Esophagus squamous epithelium (tissue), 5 donors: ENCODE measurements around the gene ZNF138. TPM values are rescaled to one million over a fixed set of nuclear protein-coding genes. Genes with fewer than 3 reads are reported as not detected.
"Not testable (repeated sequence)": the region's sequence is repeated elsewhere in the genome, so short reads cannot be mapped to it uniquely, and the experiment has no call there.

Source experiments
- DNase-seq: peaks from one replicate; lab custom pipeline; 2025; lab: John Stamatoyannopoulos, UW
- H3K27ac ChIP-seq, 4 donors: fragments of 200-600 bp; sonication (generic); one replicate each; pipeline ENCODE4 v1.5.1; 2016 to 2019; ENCODE audit warnings: mild to moderate bottlenecking in 1 of 4
- H3K27me3 ChIP-seq, 4 donors: fragments of 200-600 bp; sonication (generic); 1 replicate in 3 of 4; 2 replicates in 1 of 4; pipeline versions ENCODE4 v1.5.1 to v1.6.0; 2017 to 2021; ENCODE audit warnings: antibody characterized with exemption in 1 of 4
- H3K36me3 ChIP-seq, 3 donors: fragments of 200-600 bp; sonication (generic); one replicate each; pipeline ENCODE4 v1.5.1; 2016 to 2019
- H3K4me1 ChIP-seq, 3 donors: fragments of 200-600 bp; sonication (generic); one replicate each; pipeline ENCODE4 v1.5.1; 2017 to 2019
- H3K4me3 ChIP-seq, 4 donors: fragments of 200-600 bp; sonication (generic); 1 replicate in 3 of 4; 2 replicates in 1 of 4; pipeline ENCODE4 v1.5.1; 2016 to 2019; ENCODE audit warnings: mild to moderate bottlenecking in 2 of 4, moderate library complexity in 1 of 4
- H3K9me3 ChIP-seq, 3 donors: fragments of 200-600 bp; sonication (generic); one replicate each; pipeline ENCODE4 v1.5.1; 2016 to 2019
- POLR2A ChIP-seq, 4 donors: fragments of 450-650 bp; IDR thresholded peaks; one replicate each; pipeline ENCODE4 v1.6.1; 2017; ENCODE audit warnings: antibody characterized with exemption in 4 of 4, mild to moderate bottlenecking in 4 of 4, moderate library complexity in 3 of 4
- WGBS, 2 donors: methylation state at CpG; one replicate each; pipeline ENCODE4 v1.1.5; 2018; 5-methylcytosine and 5-hydroxymethylcytosine counted together
- intact Hi-C: fragments of 100-400 bp; cut with DNase I; formaldehyde crosslinking; loops from one replicate; pipeline ENCODE4 v1.15.0; 2022
- total RNA-seq, 4 donors: library from RNA; depleted of rRNA; stranded (reverse); fragments of >200 nt; gene quantifications; one replicate each; pipeline ENCODE4 v1.1.0, GENCODE V29; 2016
- TF ChIP-seq, protein P1 (sequence below), 6 experiments: fragments of 450-650 bp in 4 of 6; fragments of 200-600 bp in 2 of 6; sonication (generic) in 2 of 6; IDR thresholded peaks; one replicate each; pipeline ENCODE4 v1.5.1; 2016 to 2019; ENCODE audit warnings: antibody characterized with exemption in 6 of 6, mild to moderate bottlenecking in 4 of 6, moderate library complexity in 4 of 6
- donor health status: DM: yes; HTN: yes; CAD: no.

Gene ZNF138
- total RNA-seq, 4 donors from 2014 or later, result 7.2 to 14.0 (median 12.1) TPM

DNA sequence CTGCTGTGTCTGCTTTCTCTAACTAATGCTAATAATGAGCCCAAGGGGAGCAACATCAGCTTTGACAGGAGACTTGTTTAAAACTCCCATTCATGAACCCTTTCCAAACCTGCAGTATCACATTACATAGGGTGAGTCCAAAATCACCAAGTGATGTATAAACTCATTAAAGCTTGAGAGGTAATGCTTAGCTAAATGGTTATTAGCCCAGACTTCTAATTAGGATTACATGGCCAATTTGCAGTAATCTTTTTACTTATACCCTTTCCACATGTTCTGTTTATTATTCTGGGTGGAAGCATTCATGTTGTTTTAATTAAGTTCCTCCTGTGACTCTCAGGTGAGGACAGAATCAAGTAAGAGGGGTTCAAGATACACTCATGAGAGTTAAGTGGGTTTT, 17.5 kb downstream of the ZNF138 start:
- Histone ChIP-seq H3K4me3 (no peak overlapping the region), H3K27me3 (no peaks in the 10 kb centered on the region), H3K9me3 (no peaks in the 10 kb centered on the region), H3K36me3 (peaks cover 0 to 31% (median 0%) of the 10 kb centered on the region in 3 donors), H3K4me1 (no peaks in the 10 kb centered on the region), H3K27ac (no peak overlapping the region)
- DNase-seq, result no peak
- intact Hi-C loops, result no loop called here
- TF ChIP-seq, protein P1, sequence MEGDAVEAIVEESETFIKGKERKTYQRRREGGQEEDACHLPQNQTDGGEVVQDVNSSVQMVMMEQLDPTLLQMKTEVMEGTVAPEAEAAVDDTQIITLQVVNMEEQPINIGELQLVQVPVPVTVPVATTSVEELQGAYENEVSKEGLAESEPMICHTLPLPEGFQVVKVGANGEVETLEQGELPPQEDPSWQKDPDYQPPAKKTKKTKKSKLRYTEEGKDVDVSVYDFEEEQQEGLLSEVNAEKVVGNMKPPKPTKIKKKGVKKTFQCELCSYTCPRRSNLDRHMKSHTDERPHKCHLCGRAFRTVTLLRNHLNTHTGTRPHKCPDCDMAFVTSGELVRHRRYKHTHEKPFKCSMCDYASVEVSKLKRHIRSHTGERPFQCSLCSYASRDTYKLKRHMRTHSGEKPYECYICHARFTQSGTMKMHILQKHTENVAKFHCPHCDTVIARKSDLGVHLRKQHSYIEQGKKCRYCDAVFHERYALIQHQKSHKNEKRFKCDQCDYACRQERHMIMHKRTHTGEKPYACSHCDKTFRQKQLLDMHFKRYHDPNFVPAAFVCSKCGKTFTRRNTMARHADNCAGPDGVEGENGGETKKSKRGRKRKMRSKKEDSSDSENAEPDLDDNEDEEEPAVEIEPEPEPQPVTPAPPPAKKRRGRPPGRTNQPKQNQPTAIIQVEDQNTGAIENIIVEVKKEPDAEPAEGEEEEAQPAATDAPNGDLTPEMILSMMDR (IDR thresholded peaks at IDR 0.05), result no peak
- TF ChIP-seq POLR2A (IDR thresholded peaks at IDR 0.05), result no peak

DNA sequence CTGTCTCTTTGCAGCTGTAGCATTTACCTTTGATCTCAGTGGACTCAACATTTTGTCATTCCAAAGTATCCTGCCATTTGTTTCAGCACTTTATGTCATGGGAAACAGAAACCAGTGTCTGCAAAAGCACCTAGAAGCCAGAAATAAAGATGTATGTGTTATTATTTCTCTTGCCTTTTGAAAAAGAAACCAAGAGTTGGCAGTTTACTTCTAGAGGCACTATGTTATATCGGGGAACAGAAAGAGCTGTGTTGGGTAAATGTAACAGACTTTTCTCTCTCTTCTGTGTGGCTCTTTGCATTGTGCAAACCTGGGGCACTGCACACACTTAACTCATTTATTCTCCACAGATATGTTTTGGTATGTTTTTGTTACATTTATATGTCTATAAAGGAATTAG, 36.7 kb downstream of the ZNF138 start:
- TF ChIP-seq, protein P1 (IDR thresholded peaks at IDR 0.05), result no peak
- TF ChIP-seq POLR2A (IDR thresholded peaks at IDR 0.05), result no peak
- Histone ChIP-seq H3K27ac (no peak overlapping the region), H3K9me3 (no peaks in the 10 kb centered on the region), H3K4me1 (no peaks in the 10 kb centered on the region), H3K27me3 (no peaks in the 10 kb centered on the region), H3K4me3 (no peak overlapping the region), H3K36me3 (peaks cover 0 to 28% (median 0%) of the 10 kb centered on the region in 3 donors)
- DNase-seq, result no peak
- intact Hi-C loops, result no loop called here
- WGBS, 2 donors, result 93 to 95% methylated on average over 1 of the region's 1 CpG

DNA sequence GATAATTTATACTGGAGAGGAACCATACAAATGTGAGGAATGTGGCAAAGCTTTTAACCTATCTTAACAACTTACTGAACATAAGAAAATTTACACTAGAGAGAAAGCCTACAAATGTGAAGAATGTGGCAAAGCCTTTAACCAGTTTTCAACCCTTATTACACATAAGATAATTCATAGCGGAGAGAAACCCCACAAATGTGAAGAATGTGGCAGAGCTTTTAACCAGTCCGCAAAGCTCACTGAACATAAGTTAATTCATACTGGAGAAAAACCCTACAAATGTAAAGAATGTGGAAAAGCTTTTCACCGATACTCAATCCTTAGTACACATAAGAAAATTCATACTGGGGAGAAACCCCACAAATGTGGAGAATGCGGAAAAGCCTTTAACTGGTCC, 37.9 kb downstream of the ZNF138 start:
- 84 to 98% methylated on average over 4 of the region's 4 CpGs for WGBS, 2 donors
- intact Hi-C loops, result no loop called here
- no peak overlapping the region for H3K27ac ChIP-seq
- TF ChIP-seq POLR2A (IDR thresholded peaks at IDR 0.05), result no peak
- H3K4me1 ChIP-seq, result no peaks in the 10 kb centered on the region
- no peaks in the 10 kb centered on the region for H3K27me3 ChIP-seq
- H3K9me3 ChIP-seq, result no peaks in the 10 kb centered on the region
- peaks cover 0 to 21% (median 0%) of the 10 kb centered on the region in 3 donors for H3K36me3 ChIP-seq
- no peak overlapping the region for H3K4me3 ChIP-seq
- no peak for DNase-seq

DNA sequence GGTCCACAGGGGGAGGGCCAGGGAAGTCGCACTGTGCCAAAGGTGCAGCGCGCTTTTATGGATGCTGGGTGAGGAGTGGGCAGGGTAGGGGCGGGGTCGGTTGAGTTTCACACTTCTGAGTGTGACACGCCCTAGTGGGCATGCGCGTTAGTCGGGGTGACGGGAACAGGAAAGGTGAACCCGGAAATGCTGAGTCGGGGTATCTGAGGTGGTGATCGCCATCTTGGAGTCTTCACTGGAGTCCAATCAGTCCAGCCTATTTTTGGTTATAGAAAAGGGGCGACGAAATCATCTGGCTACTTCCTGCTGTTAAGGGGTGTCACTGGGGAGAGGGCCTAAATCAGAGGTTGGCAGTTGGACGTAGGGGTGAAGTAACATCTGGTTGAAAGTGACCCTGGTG, 40.8 kb downstream of the ZNF138 start:
- intact Hi-C loops, result no loop called here
- 69 to 76% methylated on average over 14 to 16 of the region's 16 CpGs for WGBS, 2 donors

DNA sequence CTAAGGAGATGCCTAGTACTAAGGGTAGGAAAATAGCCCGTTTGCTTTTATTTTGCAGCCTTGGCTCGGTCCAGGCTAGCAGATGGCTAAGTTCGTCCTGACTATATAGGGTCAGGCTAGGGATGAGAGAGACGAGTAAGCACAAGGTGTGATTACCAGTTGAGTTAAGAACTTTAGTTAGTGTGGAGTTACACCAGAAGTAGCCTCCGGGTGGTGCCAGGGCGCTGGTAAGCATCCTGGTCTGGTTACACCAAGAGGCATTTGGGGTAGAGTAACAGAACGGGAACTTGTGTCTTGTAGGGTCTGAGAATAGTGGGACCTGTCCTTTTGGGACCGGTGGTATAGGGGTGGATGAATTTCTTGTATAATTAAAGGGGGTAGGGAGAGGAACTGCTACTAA, 41.6 kb downstream of the ZNF138 start:
- H3K27ac ChIP-seq, H3K4me1 ChIP-seq, H3K27me3 ChIP-seq, H3K9me3 ChIP-seq, DNase-seq, H3K4me3 ChIP-seq, intact Hi-C loops: not testable (repeated sequence)
- peaks cover 0 to 16% (median 0%) of the 10 kb centered on the region in 3 donors for H3K36me3 ChIP-seq
- WGBS, 2 donors, result 91 to 95% methylated on average over 8 of the region's 8 CpGs

More for the DNA sequence above, 40.8 kb downstream of the ZNF138 start:
- Histone ChIP-seq H3K4me1 (no peaks in the 10 kb centered on the region), H3K27me3 (no peaks in the 10 kb centered on the region), H3K27ac (no peak overlapping the region), H3K36me3 (peaks cover 0 to 21% (median 0%) of the 10 kb centered on the region in 3 donors), H3K4me3 (no peak overlapping the region), H3K9me3 (no peaks in the 10 kb centered on the region)
- TF ChIP-seq, protein P1 (IDR thresholded peaks at IDR 0.05), result no peak
- no peak for TF ChIP-seq POLR2A (IDR thresholded peaks at IDR 0.05)
- DNase-seq, result no peak

DNA sequence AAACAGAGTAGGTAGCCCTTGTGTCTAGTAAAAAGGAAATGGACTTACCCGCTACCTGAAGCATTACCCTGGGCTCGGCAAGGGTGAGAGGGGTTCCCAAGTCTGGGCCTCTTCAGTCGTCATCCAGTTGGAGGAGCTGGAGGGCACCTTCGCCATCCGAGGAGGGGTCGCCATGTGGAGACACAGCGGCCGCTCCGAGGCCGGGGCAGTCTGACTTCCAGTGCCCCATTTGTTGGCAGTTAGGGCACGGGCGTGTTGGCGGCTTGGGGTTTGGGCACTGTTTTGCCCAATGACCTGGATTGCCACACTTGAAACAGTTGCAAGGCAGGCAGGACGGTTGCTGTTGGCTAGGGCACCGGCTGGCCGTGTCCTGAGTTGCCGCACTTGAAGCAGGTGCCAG, 43.8 kb downstream of the ZNF138 start:
- WGBS, 2 donors, result 100% methylated on average over 1 of the region's 17 CpGs; no CpG with 5 or more reads in 1 of the 2 donors
- H3K4me1 ChIP-seq, H3K36me3 ChIP-seq, intact Hi-C loops, H3K27me3 ChIP-seq, DNase-seq, H3K4me3 ChIP-seq, H3K27ac ChIP-seq, H3K9me3 ChIP-seq: not testable (repeated sequence)

DNA sequence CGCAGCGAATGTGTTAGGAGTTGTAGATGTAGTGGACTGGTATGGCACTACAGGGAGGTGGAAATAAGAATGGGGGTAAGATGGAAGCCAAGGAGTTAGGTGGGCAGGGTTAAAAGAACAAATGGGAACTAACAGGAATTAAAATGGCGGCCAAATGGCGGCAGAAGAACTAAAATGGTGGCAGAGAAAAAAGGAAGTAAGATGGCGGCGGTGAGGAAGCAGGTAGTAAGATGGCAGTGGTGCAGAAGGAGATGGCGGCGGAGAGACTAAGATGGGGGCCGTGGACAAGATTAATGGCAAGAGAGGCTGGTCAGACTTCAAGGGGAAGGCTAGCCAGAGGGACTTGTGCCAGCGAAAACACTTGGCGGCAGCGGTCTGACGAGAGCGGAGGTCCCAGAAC, 44.5 kb downstream of the ZNF138 start:
- intact Hi-C loops, result no loop called here
- H3K36me3 ChIP-seq, result no peaks in the 10 kb centered on the region
- DNase-seq, result no peak
- no peaks in the 10 kb centered on the region for H3K9me3 ChIP-seq
- H3K27me3 ChIP-seq, result no peaks in the 10 kb centered on the region
- TF ChIP-seq, protein P1 (IDR thresholded peaks at IDR 0.05), result no peak
- no peak for TF ChIP-seq POLR2A (IDR thresholded peaks at IDR 0.05)
- H3K4me1 ChIP-seq, result no peaks in the 10 kb centered on the region
- H3K4me3 ChIP-seq, result no peak overlapping the region
- WGBS, 2 donors, result 77 to 81% methylated on average over 14 of the region's 14 CpGs
- no peak overlapping the region for H3K27ac ChIP-seq
